Karpas-422 (cell line): ENCODE results near the gene GGT1. TPM values are rescaled to one million over a fixed set of nuclear protein-coding genes. Genes with fewer than 3 reads are reported as not detected.
"Not testable (repeated sequence)": the region's sequence is repeated elsewhere in the genome, so short reads cannot be mapped to it uniquely, and the experiment has no call there.

Source experiments
- DNase-seq: peaks from one replicate; pipeline ENCODE4 v3.0.0-alpha.2; 2015
- H2AFZ ChIP-seq: fragments of 200-600 bp; sonication (generic); 2 replicates; pipeline ENCODE4 v1.6.1; 2014; ENCODE audit warnings: antibody characterized with exemption, low read length, mixed read lengths
- H3K27ac ChIP-seq: fragments of 200-600 bp; sonication (generic); 2 replicates; pipeline ENCODE4 v1.5.1; 2014; ENCODE audit warnings: mild to moderate bottlenecking, low read length, moderate library complexity
- H3K27me3 ChIP-seq: fragments of 200-600 bp; sonication (generic); 2 replicates; pipeline ENCODE4 v1.6.1; 2014; ENCODE audit warnings: low read length, mixed read lengths
- H3K36me3 ChIP-seq: fragments of 200-600 bp; sonication (generic); 2 replicates; pipeline ENCODE4 v1.6.1; 2014; ENCODE audit warnings: low read length, mixed read lengths; ENCODE audit not compliant: insufficient read depth
- H3K4me1 ChIP-seq: fragments of 200-600 bp; sonication (generic); 2 replicates; pipeline ENCODE4 v1.6.1; 2014; ENCODE audit warnings: mild to moderate bottlenecking, low read length, mixed read lengths
- H3K4me2 ChIP-seq: fragments of 200-600 bp; sonication (generic); 2 replicates; pipeline ENCODE4 v1.6.1; 2014; ENCODE audit warnings: low read length, low read depth, mild to moderate bottlenecking; ENCODE audit not compliant: poor library complexity, severe bottlenecking
- H3K4me3 ChIP-seq: fragments of 200-600 bp; sonication (generic); 2 replicates; pipeline ENCODE4 v1.5.1; 2014; ENCODE audit warnings: mild to moderate bottlenecking, antibody characterized with exemption, low read length, mixed read lengths
- H3K79me2 ChIP-seq: fragments of 200-600 bp; sonication (generic); 2 replicates; pipeline ENCODE4 v1.6.1; 2014; ENCODE audit warnings: mild to moderate bottlenecking, low read length, mixed read lengths
- H3K9ac ChIP-seq: fragments of 200-600 bp; sonication (generic); 2 replicates; pipeline ENCODE4 v1.6.0; 2014; ENCODE audit warnings: low read length
- H3K9me2 ChIP-seq: fragments of 200-600 bp; sonication (generic), shearing (Covaris generic); replicated peaks from 2 replicates; pipeline ENCODE4 v1.6.0; 2014; ENCODE audit warnings: mild to moderate bottlenecking, low read length, moderate library complexity; ENCODE audit not compliant: insufficient read depth
- H3K9me3 ChIP-seq: fragments of 300-700, 200-600 bp; sonication (generic); 2 replicates; pipeline ENCODE4 v1.6.1; 2014; ENCODE audit warnings: low read length, mixed read lengths
- H4K20me1 ChIP-seq: fragments of 200-600 bp; sonication (generic); 2 replicates; pipeline ENCODE4 v1.6.1; 2014; ENCODE audit warnings: mild to moderate bottlenecking, antibody characterized with exemption, low read length, low read depth; ENCODE audit not compliant: insufficient read depth
- total RNA-seq: library from RNA; depleted of rRNA; stranded (reverse); fragments of >200 nt; shearing (Covaris generic); gene quantifications from 2 replicates; pipeline ENCODE4 v1.2.3, GENCODE V29; 2014; ENCODE audit warnings: low replicate concordance

The GGT1 gene
- total RNA-seq, 1 experiment from 2014 or later = 28.6 TPM

- not testable (repeated sequence) for DNase-seq, H3K79me2 ChIP-seq, H3K36me3 ChIP-seq, H4K20me1 ChIP-seq, H3K4me1 ChIP-seq, H3K9ac ChIP-seq, H3K4me3 ChIP-seq, H3K27ac ChIP-seq, H3K9me2 ChIP-seq, H3K27me3 ChIP-seq, H2AFZ ChIP-seq, H3K4me2 ChIP-seq, H3K9me3 ChIP-seq
Measured at GRCh38 chr22:24645408-24646399, 42.7 kb downstream of the GGT1 start.

GRCh38 chr22:24646756-24647155 lies 43.8 kb downstream of the GGT1 start:
- not testable (repeated sequence) for H3K9ac ChIP-seq, H4K20me1 ChIP-seq, H3K4me1 ChIP-seq, H3K27ac ChIP-seq, H3K79me2 ChIP-seq, H3K36me3 ChIP-seq, H2AFZ ChIP-seq, H3K9me3 ChIP-seq, H3K4me3 ChIP-seq, H3K9me2 ChIP-seq, H3K27me3 ChIP-seq, DNase-seq, H3K4me2 ChIP-seq

- H3K27ac ChIP-seq, H3K4me2 ChIP-seq, H3K4me3 ChIP-seq, DNase-seq, H2AFZ ChIP-seq, H3K9me3 ChIP-seq, H3K4me1 ChIP-seq, H3K36me3 ChIP-seq, H3K9me2 ChIP-seq, H3K27me3 ChIP-seq, H3K9ac ChIP-seq, H3K79me2 ChIP-seq, H4K20me1 ChIP-seq: not testable (repeated sequence)
Measured at GRCh38 chr22:24649371-24649770, 46.4 kb downstream of the GGT1 start.

GRCh38 chr22:24650884-24651283 lies 47.9 kb downstream of the GGT1 start:
- H3K9me3 ChIP-seq, H3K9ac ChIP-seq, H3K4me3 ChIP-seq, H3K9me2 ChIP-seq, H3K27ac ChIP-seq, H3K27me3 ChIP-seq, H4K20me1 ChIP-seq, H2AFZ ChIP-seq, H3K4me1 ChIP-seq, H3K79me2 ChIP-seq, H3K36me3 ChIP-seq, DNase-seq, H3K4me2 ChIP-seq: not testable (repeated sequence)

GRCh38 chr22:24665395-24665794 lies 62.4 kb downstream of the GGT1 start:
- not testable (repeated sequence) for H3K27me3 ChIP-seq, H3K4me3 ChIP-seq, H3K36me3 ChIP-seq, H3K79me2 ChIP-seq, H3K4me1 ChIP-seq, H3K9me2 ChIP-seq, H2AFZ ChIP-seq, H4K20me1 ChIP-seq, DNase-seq, H3K27ac ChIP-seq, H3K9ac ChIP-seq, H3K9me3 ChIP-seq, H3K4me2 ChIP-seq

GRCh38 chr22:24667904-24668303 lies 64.9 kb downstream of the GGT1 start:
- not testable (repeated sequence) for H3K79me2 ChIP-seq, DNase-seq, H4K20me1 ChIP-seq, H3K36me3 ChIP-seq, H3K9me2 ChIP-seq, H3K4me3 ChIP-seq, H3K27ac ChIP-seq, H3K4me1 ChIP-seq, H3K9me3 ChIP-seq, H3K4me2 ChIP-seq, H3K27me3 ChIP-seq, H3K9ac ChIP-seq, H2AFZ ChIP-seq

- not testable (repeated sequence) for H4K20me1 ChIP-seq, H3K9ac ChIP-seq, H2AFZ ChIP-seq, H3K9me2 ChIP-seq, H3K9me3 ChIP-seq, H3K27ac ChIP-seq, H3K4me3 ChIP-seq, H3K27me3 ChIP-seq, H3K4me1 ChIP-seq, H3K36me3 ChIP-seq, DNase-seq, H3K4me2 ChIP-seq, H3K79me2 ChIP-seq
Measured at GRCh38 chr22:24672532-24672931, 69.5 kb downstream of the GGT1 start.
